ENCODE measurements around the gene NR2F1-AS1. TPM values are rescaled to one million over a fixed set of nuclear protein-coding genes. Genes with fewer than 3 reads are reported as not detected.
"Not testable (repeated sequence)": the region's sequence is repeated elsewhere in the genome, so short reads cannot be mapped to it uniquely, and the experiment has no call there.

NR2F1-AS1 gene
- total and polyA plus RNA-seq, 2 of the 4 experiments (the other 2 are of a cell fraction): 12.5 to 12.8 TPM

- peak overlapping the region; percentile 28; the same call in 1 of the 3 replicates for H2BK15ac ChIP-seq (ENCODE audit: low read depth, low read length)
- H2BK5ac ChIP-seq (ENCODE audit: low read depth, low read length, poor library complexity, severe bottlenecking); H3K18ac ChIP-seq (ENCODE audit: low read depth, low read length); H3K4ac ChIP-seq (ENCODE audit: low read depth, low read length); H4K8ac ChIP-seq (ENCODE audit: low read depth in 2 of 2, low read length in 2 of 2); H4K5ac ChIP-seq (ENCODE audit: low read depth, low read length); DNase-seq; BruUV-seq (replicated peaks); H3K4me1 ChIP-seq (ENCODE audit: control insufficient read depth, insufficient read depth, low read length); in situ Hi-C loops (cut with MboI; ENCODE audit: low sequenced_read_pairs); intact Hi-C loops (cut with micrococcal nuclease); H3K9me1 ChIP-seq (ENCODE audit: insufficient read depth, low read length); H3K27ac ChIP-seq (ENCODE audit: insufficient read depth, low read length); CTCF ChIA-PET; H3K4me3 ChIP-seq (ENCODE audit: insufficient read depth, low read depth, low read length); POLR2A ChIA-PET (ENCODE audit: unreplicated experiment); H2AK9ac ChIP-seq (replicated peaks; ENCODE audit: low read depth, low read length, poor library complexity); H3K4me2 ChIP-seq (ENCODE audit: low read depth, low read length); H2BK20ac ChIP-seq (ENCODE audit: low read depth, low read length); H2BK120ac ChIP-seq (ENCODE audit: low read depth, low read length); H3K14ac ChIP-seq (replicated peaks; ENCODE audit: low read depth, low read length); H3K27me3 ChIP-seq (ENCODE audit: control insufficient read depth, insufficient read depth, low read length); H2AK5ac ChIP-seq (ENCODE audit: low read depth, low read length); H3K9ac ChIP-seq (ENCODE audit: low read depth, low read length); H2AFZ ChIP-seq (replicated peaks; ENCODE audit: low read length, poor library complexity); ATAC-seq (ENCODE audit: low read depth); dilution Hi-C loops (cut with HindIII; ENCODE audit: low sequenced_read_pairs, unreplicated experiment); H4K20me1 ChIP-seq (ENCODE audit: insufficient read depth, low read length); H4K91ac ChIP-seq (ENCODE audit: insufficient read depth, low read depth, low read length); H3K23ac ChIP-seq (ENCODE audit: low read depth, low read length): not testable (repeated sequence)
- H3K9me3 ChIP-seq (ENCODE audit: control insufficient read depth, insufficient read depth, low read length): peaks cover 14% of the 10 kb centered on the region
- WGBS, 2 experiments (ENCODE audit: extremely low coverage in 2 of 2, insufficient read length in 1 of 2): no CpG with 5 or more reads among the region's 3 CpGs
- 0 out of 2 replicates have a peak overlapping the region, but pooled peaks have one; percentile 6 for H3K56ac ChIP-seq (ENCODE audit: extremely low read depth, insufficient read depth, low read length)
- peaks cover 14 to 16% of the 10 kb centered on the region in 2 experiments for H3K79me1 ChIP-seq (ENCODE audit: low read depth in 1 of 2, low read length in 2 of 2)
- peaks cover 14% of the 10 kb centered on the region for H3K36me3 ChIP-seq (ENCODE audit: control insufficient read depth, insufficient read depth, low read length)
These were observed 59.2 kb downstream of the NR2F1-AS1 start for GRCh38 chr5:93521815-93522214.

All from IMR-90 (cell line).